ENCODE measurements around the gene KRTAP12-1.

The KRTAP12-1 gene, protein sequence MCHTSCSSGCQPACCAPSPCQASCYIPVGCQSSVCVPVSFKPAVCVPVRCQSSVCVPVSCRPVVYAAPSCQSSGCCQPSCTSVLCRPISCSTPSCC

GRCh38 chr21:44681861-44682579 is at the start of gene KRTAP12-1:
KRTAP12-1 (minus strand) TSS chr21:44682163; CDS start chr21:44682123, 40 bp downstream.
- no peak for FAIRE-seq

GRCh38 chr21:44730951-44731579 is 49.1 kb upstream of the KRTAP12-1 start:
- FAIRE-seq = no peak

GRCh38 chr21:44730028-44730395 is 48.0 kb upstream of the KRTAP12-1 start:
- no peak for FAIRE-seq

GRCh38 chr21:44729336-44730027 is 47.5 kb upstream of the KRTAP12-1 start:
- FAIRE-seq = no peak

DNA sequence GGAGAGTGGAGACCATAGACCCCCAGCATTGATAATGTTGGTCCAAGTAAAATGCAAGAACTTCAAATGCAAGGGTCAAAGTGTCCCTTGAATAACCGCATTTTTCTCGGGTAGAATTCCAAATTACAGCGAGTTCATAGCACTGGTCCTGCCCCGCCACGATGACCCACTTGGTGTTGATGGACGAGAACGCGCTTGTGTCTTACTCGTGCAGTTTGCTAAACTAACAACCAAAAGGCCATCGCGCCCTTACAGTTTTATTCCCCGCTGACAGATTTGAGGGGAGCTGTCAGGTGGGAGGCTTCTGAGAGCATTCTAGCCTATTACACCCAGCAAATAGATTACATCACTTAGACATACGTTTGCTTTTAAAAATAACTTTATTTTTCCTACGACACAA is 46.8 kb upstream of the KRTAP12-1 start:
- no peak for FAIRE-seq

- no peak for FAIRE-seq
These were observed 45.8 kb upstream of the KRTAP12-1 start for GRCh38 chr21:44727757-44728156.

- FAIRE-seq = no peak
These were observed 45.4 kb upstream of the KRTAP12-1 start for GRCh38 chr21:44727321-44727720.

- FAIRE-seq = no peak
These were observed 44.9 kb upstream of the KRTAP12-1 start for GRCh38 chr21:44726826-44727225.

DNA sequence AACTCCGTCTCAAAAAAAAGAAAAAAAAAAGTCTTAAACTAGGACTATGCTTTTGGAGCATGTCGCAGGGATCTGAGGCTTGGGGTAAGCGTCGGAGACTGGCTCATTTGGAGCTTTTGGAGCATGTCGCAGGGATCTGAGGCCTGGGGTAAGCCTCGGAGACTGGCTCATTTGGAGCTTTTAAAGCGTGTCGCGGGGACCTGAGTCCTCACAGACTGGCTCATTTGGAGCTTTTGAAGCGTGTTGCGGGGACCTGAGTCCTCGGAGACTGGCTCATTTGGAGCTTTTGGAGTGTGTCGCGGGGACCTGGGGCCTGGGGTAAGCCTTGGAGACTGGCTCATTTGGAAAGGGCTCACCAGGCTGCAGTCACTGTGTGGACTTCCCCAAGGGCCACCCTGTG is 43.0 kb upstream of the KRTAP12-1 start:
- no peak for FAIRE-seq

- FAIRE-seq = no peak
These were observed 42.2 kb upstream of the KRTAP12-1 start for GRCh38 chr21:44724196-44724595.

DNA sequence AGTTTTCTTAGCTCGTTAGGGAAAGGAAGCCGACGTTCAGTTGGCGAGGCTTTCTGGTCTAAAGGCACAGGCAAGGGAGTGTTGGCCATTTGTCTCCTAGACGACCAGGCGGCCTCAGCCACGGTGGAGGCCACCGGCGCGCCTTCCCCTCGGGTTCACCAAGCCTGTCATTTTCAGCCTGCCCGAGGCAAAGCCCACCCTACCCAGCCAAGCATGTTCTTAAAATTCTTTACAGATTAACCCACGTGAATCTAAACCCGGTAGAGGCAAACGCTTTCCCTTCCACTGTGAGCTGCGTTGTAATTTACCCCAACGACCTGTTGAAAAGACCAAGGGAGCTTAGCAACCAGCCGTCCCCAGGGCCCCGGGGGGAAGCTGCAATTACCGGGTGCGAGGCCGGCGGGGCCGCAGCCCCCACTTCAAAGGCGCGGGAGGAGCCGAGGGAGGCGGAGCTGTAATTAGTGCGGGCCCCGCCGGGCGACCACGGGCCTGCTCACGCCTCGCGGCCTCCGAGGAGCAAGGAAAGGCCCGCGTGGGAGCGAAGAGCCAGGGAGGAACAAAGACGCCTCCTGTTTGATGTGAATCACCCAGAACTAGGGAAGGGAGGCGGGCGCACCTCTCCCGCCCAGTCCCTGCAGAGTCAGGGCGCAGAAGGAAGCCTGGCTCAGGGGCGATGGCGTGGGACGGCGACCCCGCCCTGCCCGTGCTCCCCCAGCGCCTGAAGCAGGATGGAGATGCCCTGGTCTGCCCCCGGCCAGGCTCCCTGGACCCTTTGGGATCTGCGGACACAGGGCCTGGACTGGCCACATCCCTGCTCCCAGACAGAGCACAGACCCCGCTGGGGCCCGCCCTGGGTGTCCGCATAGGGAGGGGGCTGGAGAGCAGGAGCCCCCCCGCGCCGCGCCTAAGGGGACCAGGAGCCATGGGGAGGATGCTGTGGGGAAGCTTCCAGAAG is 41.5 kb upstream of the KRTAP12-1 start:
- no peak for FAIRE-seq

DNA sequence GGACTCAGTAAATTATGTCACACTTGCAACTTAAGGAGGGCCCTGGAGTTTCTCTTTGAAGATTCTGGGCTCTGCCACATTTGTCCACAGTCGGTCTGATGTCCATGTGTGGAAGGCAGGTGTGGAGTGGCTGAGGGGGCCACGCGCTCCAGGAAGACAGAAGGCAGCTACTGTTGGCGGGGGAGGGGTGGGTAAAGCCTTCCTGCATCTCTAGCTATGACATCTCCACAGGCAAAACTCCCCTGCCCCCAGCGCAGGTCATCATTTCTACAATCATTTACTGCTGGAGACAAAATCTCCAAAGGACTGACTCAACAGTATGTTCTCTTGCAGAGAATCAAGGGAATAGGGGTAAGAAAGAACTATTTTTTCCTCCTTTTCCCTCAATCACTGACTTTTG is 40.8 kb upstream of the KRTAP12-1 start:
- no peak for FAIRE-seq

DNA sequence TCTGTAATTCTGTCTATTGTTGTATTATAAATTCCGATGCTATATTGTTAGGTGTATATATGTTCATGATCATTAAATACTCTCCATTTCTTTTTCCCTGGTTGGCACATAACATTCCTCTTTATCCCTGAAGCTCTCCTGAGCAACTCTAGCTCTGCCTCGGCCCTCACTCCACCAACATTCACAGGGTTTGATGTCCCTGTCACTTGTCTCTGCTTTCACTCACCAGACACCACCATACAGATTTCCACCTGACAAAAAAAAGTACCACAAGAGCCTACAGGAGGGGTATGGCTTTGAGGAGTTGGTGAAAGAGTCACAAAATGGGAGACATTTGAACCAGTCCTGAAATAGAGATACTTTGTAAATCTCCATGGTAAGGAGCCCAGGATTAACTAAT is 38.2 kb upstream of the KRTAP12-1 start:
- no peak for FAIRE-seq

DNA sequence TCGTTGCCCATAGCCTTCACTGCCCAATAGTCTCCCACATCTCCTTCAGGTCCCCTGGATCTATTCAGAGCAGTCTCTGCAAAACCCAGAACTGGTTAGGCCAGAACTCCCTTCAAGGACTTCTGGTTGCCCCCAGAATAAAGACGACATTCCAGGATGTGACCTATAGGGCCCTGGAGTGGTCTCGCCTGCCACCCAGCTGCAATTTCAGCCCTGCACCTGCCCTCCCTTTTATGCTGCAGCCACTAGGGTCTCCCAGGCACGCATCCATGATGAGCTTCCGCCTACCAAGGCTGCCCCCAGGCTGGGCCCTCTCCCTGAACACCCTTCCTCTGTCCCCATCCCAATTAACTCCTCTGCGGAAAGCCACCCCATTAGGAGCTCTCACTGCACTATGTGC is 36.6 kb upstream of the KRTAP12-1 start:
- no peak for FAIRE-seq

DNA sequence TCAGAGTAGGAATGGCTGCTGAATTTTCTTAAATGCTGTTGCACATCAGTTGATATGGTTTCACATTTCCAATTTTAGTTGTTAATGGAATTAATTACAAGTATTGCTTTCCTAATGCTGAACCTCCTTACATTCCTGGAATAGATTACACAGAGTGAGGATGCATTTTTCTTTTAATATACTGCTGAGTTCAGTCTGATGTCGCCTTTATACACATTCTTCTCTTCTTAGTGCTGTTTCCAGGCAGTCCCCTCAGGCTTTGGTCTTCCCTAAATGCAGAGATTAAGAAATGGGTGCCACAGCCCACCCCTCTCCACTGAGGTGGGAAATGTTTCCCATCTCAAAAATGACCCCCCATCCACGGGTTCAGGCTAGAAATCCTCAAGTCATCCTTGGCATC is 36.1 kb upstream of the KRTAP12-1 start:
- FAIRE-seq = no peak

DNA sequence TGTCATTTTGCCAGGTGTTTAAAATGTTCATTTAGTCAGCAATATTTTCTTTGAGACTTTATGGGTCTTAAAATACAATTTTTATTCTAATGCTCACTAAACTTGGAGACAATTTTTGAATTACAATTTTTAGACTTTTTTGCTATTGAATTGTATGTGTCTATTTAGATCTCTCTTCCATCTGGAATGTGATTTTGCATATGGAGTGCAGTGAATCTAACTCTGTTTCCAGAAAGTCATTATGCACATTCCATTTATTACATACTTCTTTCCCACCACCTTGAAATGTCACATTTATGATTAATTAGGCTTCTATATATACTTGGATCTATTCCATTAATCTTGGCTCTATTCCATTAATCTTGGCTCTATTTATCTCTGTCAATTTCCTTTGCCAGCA is 35.0 kb upstream of the KRTAP12-1 start:
- FAIRE-seq = no peak

DNA sequence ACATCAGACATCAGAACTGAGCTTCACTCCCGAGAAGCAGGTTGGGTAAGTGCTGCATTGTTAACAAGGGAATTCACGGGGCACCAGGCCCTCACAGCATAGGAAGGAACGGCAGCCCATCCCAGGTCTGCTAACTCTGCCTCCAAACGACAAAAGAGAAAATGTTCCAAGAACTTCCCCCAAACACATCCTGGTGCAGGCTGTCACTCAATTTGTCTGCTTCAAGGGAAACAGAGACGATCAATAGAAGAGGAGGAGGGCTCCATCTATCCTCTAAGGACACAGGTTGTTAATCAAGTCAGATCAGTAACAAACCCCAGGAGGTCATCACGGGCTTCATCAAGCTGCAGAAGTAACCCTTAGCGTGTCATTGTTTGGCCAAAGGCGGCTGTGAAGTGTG is 32.9 kb upstream of the KRTAP12-1 start:
- FAIRE-seq = no peak

- FAIRE-seq = no peak
These were observed 31.9 kb upstream of the KRTAP12-1 start for GRCh38 chr21:44713846-44714245.

- FAIRE-seq = no peak
These were observed 31.2 kb upstream of the KRTAP12-1 start for GRCh38 chr21:44713130-44713529.

DNA sequence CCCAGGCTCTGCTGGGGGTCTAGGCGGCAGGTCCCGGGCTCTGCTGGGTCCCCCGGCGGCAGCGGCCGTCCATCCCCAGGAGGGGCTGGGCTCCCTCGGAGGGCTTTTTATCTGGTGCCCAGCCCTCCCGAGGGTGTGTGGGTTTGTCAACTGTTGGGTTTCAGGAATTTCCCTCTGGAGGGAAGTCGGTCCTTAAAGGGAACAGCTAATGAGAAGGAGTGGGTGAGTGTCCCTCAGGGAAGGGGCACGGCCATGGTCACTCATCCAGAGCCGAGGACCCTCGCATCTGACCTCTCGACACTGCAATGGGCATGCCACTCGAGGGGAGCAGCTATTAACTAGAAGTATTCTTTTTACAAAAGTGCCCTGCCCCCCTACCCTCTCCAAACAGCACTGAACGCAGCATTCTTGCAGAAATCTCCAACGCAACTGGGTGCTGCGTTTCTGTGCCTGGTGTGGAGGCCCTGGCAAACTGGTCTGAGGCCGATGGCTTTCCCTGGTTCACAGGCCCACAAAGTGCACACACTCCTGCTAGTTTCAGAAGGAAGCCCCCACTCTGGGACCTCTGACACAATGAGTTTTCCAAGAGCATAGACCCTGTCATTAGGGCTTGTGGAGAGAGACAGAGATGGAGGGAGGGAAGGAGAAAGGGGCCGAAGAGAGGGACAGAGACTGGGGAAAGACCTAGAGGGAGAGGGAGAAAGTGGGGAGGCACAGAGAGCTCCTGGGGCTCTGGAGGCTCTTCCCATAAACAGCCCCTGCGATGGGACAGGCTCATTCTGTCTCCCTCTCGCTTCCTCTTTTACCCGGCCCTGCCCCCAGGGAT is 30.5 kb upstream of the KRTAP12-1 start:
- FAIRE-seq = no peak

DNA sequence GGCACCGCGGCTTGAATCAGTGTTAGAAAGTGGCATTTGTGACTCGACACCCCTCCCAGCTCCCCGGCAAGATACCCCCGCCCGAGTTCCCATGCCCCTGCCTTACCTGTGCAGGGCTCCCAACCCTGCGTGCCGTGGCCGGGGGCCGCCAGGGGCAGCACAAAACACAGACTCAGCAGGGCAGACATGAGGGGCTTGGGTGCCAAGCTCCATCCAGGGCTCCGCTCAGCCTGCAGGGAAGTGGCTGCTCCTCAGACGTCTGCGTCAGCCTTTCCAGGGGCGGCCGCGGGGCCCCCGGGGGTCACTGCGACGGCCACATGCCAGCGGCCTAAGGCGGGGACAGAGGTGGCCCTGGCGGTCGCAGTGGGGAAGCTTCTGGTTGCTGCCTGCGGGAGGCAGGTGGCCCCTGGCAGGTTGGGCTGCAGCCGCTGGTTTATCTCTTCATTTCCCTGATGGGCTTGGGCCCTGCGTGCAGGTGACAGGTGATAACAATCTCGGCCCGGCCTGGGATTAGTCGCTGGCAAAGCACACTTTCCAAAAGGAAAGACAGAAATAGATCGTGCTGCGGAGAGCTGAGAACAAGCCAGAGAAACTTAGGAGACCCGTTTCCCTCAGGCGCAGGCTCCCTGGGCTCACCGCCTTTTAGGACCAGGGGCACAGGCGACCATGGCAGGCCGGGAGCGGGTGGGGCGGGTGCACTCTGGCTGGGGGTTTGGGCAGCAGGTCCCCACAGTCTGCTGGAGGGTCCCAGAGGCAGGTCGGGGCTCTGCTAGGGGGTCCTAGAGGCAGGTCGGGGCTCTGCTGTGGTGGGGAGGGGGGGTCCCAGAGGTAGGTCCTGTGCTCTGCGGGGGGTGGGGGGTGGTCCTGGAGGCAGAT is 29.6 kb upstream of the KRTAP12-1 start, which contains the start of gene TSPEAR:
Gene TSPEAR, minus strand, starts transcription at position 246 of the 876 bp plus-strand sequence. Its CDS starts 58 bp downstream, at position 188.
- no peak for FAIRE-seq
